ENCODE measurements around the gene SPATA17. TPM values are rescaled to one million over a fixed set of nuclear protein-coding genes. Genes with fewer than 3 reads are reported as not detected.

Gene SPATA17
- total and polyA plus RNA-seq, 10 donors, result 0.06 to 0.10 TPM; not detected in 8

- Histone ChIP-seq H3K27me3 (replicated peaks in 1 of 7) (no peaks in the 10 kb centered on the region), H3K36me3 (no peaks in the 10 kb centered on the region), H3K9me3 (no peaks in the 10 kb centered on the region), H3K27ac (no peak overlapping the region), H3K4me3 (no peak overlapping the region), H3K4me1 (no peaks in the 10 kb centered on the region)
- intact Hi-C loops (cut with DNase I; ENCODE audit: low total_unique reads), result no loop called here
- no peak for TF ChIP-seq POLR2AphosphoS5 (IDR thresholded peaks at IDR 0.05)
- TF ChIP-seq POLR2A (IDR thresholded peaks at IDR 0.05), result no peak
- no peak for TF ChIP-seq CTCF (IDR thresholded peaks at IDR 0.05 in 8 of 11, conservative IDR thresholded peaks at IDR 0.05 in 3 of 11)
- DNase-seq, result no peak
Observed at GRCh38 chr1:217769768-217770167, 138.6 kb downstream of the SPATA17 start.

DNA sequence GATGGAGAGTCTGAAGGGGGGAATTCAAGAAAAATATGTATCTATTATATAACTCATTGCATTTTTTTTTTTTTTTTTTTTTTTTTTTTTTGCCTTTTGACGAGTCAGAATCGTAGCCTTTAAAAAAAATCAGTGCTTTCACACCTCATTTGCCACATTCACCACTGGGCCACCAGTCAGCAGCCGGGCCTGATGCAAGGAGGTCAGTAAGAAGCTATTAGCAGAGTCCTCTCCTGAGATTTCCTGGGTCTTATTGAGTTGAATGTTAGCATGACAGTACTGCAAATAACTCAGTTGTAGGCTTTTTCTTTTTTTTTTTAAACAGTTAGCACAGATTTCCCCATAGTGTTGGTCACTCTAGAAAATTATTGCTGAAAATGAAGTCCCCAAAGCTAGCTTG is 139.8 kb downstream of the SPATA17 start:
- intact Hi-C loops (cut with DNase I; ENCODE audit: low total_unique reads), result no loop called here
- H3K27me3 ChIP-seq (replicated peaks in 1 of 7), result no peaks in the 10 kb centered on the region
- no peaks in the 10 kb centered on the region for H3K36me3 ChIP-seq
- H3K9me3 ChIP-seq, result no peaks in the 10 kb centered on the region
- H3K27ac ChIP-seq, result no peak overlapping the region
- 55 to 74% (median 64%) methylated on average over 3 of the region's 3 CpGs for WGBS, 5 donors
- TF ChIP-seq POLR2AphosphoS5 (IDR thresholded peaks at IDR 0.05) (no peak), POLR2A (IDR thresholded peaks at IDR 0.05) (no peak), CTCF (IDR thresholded peaks at IDR 0.05 in 8 of 11, conservative IDR thresholded peaks at IDR 0.05 in 3 of 11) (no peak)
- no peaks in the 10 kb centered on the region for H3K4me1 ChIP-seq
- no peak for DNase-seq
- H3K4me3 ChIP-seq, result no peak overlapping the region

DNA sequence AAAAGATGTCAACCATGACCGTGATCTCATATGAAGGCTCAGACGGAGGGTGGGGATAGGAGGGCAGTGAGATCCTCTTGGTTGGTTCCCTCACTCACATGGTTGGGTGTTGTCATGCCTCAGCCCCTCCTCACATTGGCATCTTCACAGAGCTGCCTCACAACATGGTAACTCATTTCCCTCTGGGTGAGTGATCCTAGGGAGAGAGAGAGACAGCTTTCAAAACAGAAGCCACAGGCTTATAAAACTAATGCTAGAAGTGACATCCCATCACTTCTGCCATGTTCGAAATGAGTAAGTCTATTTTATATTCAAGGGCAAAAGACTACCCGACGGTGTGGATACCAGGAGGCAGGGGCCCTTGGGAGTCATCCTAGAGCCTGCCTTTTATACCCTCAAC is 145.5 kb downstream of the SPATA17 start:
- Histone ChIP-seq H3K4me1 (no peaks in the 10 kb centered on the region), H3K27ac (no peak overlapping the region), H3K9me3 (no peaks in the 10 kb centered on the region), H3K4me3 (no peak overlapping the region), H3K27me3 (replicated peaks in 1 of 7) (no peaks in the 10 kb centered on the region), H3K36me3 (no peaks in the 10 kb centered on the region)
- TF ChIP-seq POLR2A (IDR thresholded peaks at IDR 0.05) (no peak), CTCF (IDR thresholded peaks at IDR 0.05 in 8 of 11, conservative IDR thresholded peaks at IDR 0.05 in 3 of 11) (no peak), POLR2AphosphoS5 (IDR thresholded peaks at IDR 0.05) (no peak)
- WGBS, 5 donors, result 85 to 97% (median 91%) methylated on average over 5 of the region's 5 CpGs
- intact Hi-C loops (cut with DNase I; ENCODE audit: low total_unique reads), result no loop called here
- DNase-seq, result no peak

DNA sequence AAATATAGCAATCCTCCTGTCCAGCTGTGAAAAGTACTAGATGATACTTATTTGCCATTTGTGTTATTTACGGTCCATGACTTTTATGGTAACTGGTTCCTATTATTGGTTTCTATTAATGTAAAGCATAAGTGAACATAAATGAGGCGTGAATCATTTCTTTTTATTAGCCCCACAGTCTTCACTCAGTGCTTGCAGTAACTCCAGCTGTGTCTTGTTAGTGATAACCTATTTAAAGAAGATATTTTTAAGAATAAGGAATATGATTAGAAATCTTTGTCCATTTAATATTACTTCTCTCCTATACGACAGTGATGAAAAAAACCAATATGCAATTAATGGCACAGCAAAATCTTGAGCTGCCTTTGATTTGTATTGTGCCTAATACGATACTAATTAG is 149.9 kb downstream of the SPATA17 start:
- intact Hi-C loops (cut with DNase I; ENCODE audit: low total_unique reads), result no loop called here
- TF ChIP-seq CTCF (IDR thresholded peaks at IDR 0.05 in 8 of 11, conservative IDR thresholded peaks at IDR 0.05 in 3 of 11) (no peak), POLR2AphosphoS5 (IDR thresholded peaks at IDR 0.05) (no peak), POLR2A (IDR thresholded peaks at IDR 0.05) (no peak)
- H3K4me1 ChIP-seq, result no peaks in the 10 kb centered on the region
- peaks cover 0 to 8% (median 0%) of the 10 kb centered on the region in 8 donors for H3K9me3 ChIP-seq
- H3K27me3 ChIP-seq (replicated peaks in 1 of 7), result no peaks in the 10 kb centered on the region
- WGBS, 5 donors, result 75 to 91% (median 86%) methylated on average over 4 of the region's 4 CpGs
- H3K4me3 ChIP-seq, result no peak overlapping the region
- no peak overlapping the region for H3K27ac ChIP-seq
- H3K36me3 ChIP-seq, result no peaks in the 10 kb centered on the region
- DNase-seq, result no peak

All from spleen (tissue), 11 donors.